Fibroblast of lung (primary cell): Measurements from ENCODE around the gene C21orf58.

Experiments used
- EZH2 ChIP-seq: IDR thresholded peaks from 2 replicates; pipeline ENCODE4 v1.5.1; 2012; ENCODE audit warnings: low read length, control low read depth, mild to moderate bottlenecking; ENCODE audit errors: missing control alignments
- TF ChIP-seq, protein P1 (sequence below), 2 donors: IDR thresholded peaks in 1 of 2; conservative IDR thresholded peaks in 1 of 2; 1 replicate in 1 of 2; 2 replicates in 1 of 2; pipeline ENCODE4 v1.5.1; 2011 to 2012; ENCODE audit warnings: low read length in 2 of 2, control low read depth in 1 of 2, inconsistent platforms in 1 of 2, low read depth in 1 of 2, mild to moderate bottlenecking in 1 of 2

DNA sequence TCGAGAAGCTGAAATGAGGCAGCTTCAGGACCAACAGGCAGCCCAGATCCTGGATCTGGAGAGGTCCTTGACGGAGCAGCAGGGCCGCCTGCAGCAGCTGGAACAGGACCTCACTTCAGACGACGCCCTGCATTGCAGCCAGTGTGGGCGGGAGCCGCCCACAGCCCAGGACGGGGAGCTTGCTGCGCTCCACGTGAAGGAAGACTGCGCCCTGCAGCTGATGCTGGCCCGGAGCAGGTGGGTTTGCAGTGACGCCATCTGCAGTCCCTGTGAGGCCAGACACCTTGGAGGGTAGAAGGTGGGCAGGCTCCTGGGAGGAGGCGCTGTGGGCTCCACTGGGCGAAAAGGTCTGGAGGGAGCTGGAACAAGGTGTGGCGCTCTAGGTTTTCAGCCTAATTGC is 40.0 kb upstream of the C21orf58 start:
- TF ChIP-seq, protein P1, sequence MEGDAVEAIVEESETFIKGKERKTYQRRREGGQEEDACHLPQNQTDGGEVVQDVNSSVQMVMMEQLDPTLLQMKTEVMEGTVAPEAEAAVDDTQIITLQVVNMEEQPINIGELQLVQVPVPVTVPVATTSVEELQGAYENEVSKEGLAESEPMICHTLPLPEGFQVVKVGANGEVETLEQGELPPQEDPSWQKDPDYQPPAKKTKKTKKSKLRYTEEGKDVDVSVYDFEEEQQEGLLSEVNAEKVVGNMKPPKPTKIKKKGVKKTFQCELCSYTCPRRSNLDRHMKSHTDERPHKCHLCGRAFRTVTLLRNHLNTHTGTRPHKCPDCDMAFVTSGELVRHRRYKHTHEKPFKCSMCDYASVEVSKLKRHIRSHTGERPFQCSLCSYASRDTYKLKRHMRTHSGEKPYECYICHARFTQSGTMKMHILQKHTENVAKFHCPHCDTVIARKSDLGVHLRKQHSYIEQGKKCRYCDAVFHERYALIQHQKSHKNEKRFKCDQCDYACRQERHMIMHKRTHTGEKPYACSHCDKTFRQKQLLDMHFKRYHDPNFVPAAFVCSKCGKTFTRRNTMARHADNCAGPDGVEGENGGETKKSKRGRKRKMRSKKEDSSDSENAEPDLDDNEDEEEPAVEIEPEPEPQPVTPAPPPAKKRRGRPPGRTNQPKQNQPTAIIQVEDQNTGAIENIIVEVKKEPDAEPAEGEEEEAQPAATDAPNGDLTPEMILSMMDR (conservative IDR thresholded peaks at IDR 0.05 in 1 of 2, IDR thresholded peaks at IDR 0.05 in 1 of 2; ENCODE audit: low read depth in 1 of 2, low read length in 2 of 2) = no peak
- no peak for TF ChIP-seq EZH2
